K562 (cell line): Measurements from ENCODE around the gene COL26A1. TPM values are rescaled to one million over a fixed set of nuclear protein-coding genes. Genes with fewer than 3 reads are reported as not detected.

Source experiments
- ATAC-seq: fragments of 200-7000 bp; cut with Tn5 transposase; 3 replicates; pipeline ENCODE4 v1.9.1; 2020; ENCODE audit warnings: moderate library complexity
- BruUV-seq: library from RNA; stranded (reverse); fragments of 400-500 nt; replicated peaks from 2 replicates; lab custom pipeline; 2021; lab: Mats Ljungman, UMichigan
- CTCF ChIA-PET: fragments of 300-600 bp; formaldehyde crosslinking; extraction: SDS; loops from one replicate; lab custom pipeline; 2021; ENCODE audit warnings: low intra/inter-chr PET ratio; lab: Yijun Ruan, JAX
- POLR2A ChIA-PET: fragments of 300-600, 350-650 bp; sonication (Branson Sonifier 250); formaldehyde crosslinking; extraction: SDS; loops from one replicate; lab custom pipeline; 2021; ENCODE audit warnings: antibody characterized with exemption, inconsistent platforms; lab: Yijun Ruan, JAX
- DNase-seq, 4 experiments: peaks; one replicate each; pipeline versions ENCODE4 v3.0.0 to v3.0.0-alpha.2; 2011 to 2018; ENCODE audit warnings: low spot score in 3 of 4, mixed read lengths in 3 of 4; ENCODE audit errors: extremely low read depth in 1 of 4
- FAIRE-seq: peaks from 2 replicates; lab custom pipeline; 2011; peaks lifted over from hg19 to GRCh38; lab: Jason Lieb, UNC
- H2AFZ ChIP-seq: 2 replicates; pipeline ENCODE4 v1.6.0; 2011; ENCODE audit warnings: low read depth, low read length, control low read depth, inconsistent platforms
- H3K27ac ChIP-seq: fragments of 200-600 bp; 3 replicates; pipeline ENCODE4 v1.8.0; 2011; ENCODE audit warnings: low read depth, mild to moderate bottlenecking, control low read depth, inconsistent platforms, low read length, moderate library complexity, mixed read lengths; ENCODE audit errors: extremely low read depth
- H3K27me3 ChIP-seq, 2 experiments: fragments of 300-600 bp in 1 of 2; 2 replicates in 1 of 2; 3 replicates in 1 of 2; pipeline versions ENCODE4 v1.6.0 to v1.8.0; 2011; ENCODE audit warnings: inconsistent platforms in 2 of 2, low read length in 2 of 2, mild to moderate bottlenecking in 1 of 2, mixed read lengths in 1 of 2, moderate library complexity in 1 of 2; ENCODE audit not compliant: control insufficient read depth in 2 of 2, insufficient read depth in 2 of 2
- H3K36me3 ChIP-seq: fragments of 300-600 bp; 3 replicates; pipeline ENCODE4 v1.8.0; 2011; ENCODE audit warnings: mild to moderate bottlenecking, low read length, inconsistent platforms; ENCODE audit not compliant: control insufficient read depth, insufficient read depth
- H3K4me1 ChIP-seq, 2 experiments: fragments of 200-600 bp in 1 of 2; replicated peaks in 1 of 2; 2 replicates in 1 of 2; 3 replicates in 1 of 2; pipeline versions ENCODE4 v1.5.1 to v1.8.0; 2011; ENCODE audit warnings: inconsistent platforms in 2 of 2, low read length in 2 of 2, mild to moderate bottlenecking in 1 of 2, mixed read lengths in 1 of 2, moderate library complexity in 1 of 2; ENCODE audit not compliant: control insufficient read depth in 2 of 2, insufficient read depth in 2 of 2
- H3K4me2 ChIP-seq: 2 replicates; pipeline ENCODE4 v1.6.1; 2011; ENCODE audit warnings: low read length, control low read depth, inconsistent platforms, mixed read lengths; ENCODE audit not compliant: insufficient read depth
- H3K4me3 ChIP-seq: fragments of 200-600 bp; sonication (generic), shearing (Covaris generic); 2 replicates; pipeline ENCODE4 v1.5.1; 2016; ENCODE audit warnings: control low read depth, inconsistent platforms
- H3K79me2 ChIP-seq: fragments of 200-600 bp; 3 replicates; pipeline ENCODE4 v1.8.0; 2011; ENCODE audit warnings: low read length, inconsistent platforms; ENCODE audit not compliant: control insufficient read depth, insufficient read depth
- H3K9ac ChIP-seq, 2 experiments: 2 replicates each; pipeline versions ENCODE4 v1.6.0 to v1.6.1; 2011; ENCODE audit warnings: low read depth in 2 of 2, low read length in 2 of 2, control low read depth in 1 of 2, inconsistent platforms in 1 of 2, mild to moderate bottlenecking in 1 of 2, mixed read lengths in 1 of 2; ENCODE audit not compliant: insufficient read depth in 1 of 2
- H3K9me1 ChIP-seq: one replicate; pipeline ENCODE4 v1.6.0; 2011; ENCODE audit warnings: inconsistent platforms, mild to moderate bottlenecking, low read length, moderate library complexity; ENCODE audit not compliant: control insufficient read depth, insufficient read depth
- H3K9me3 ChIP-seq: replicated peaks from 2 replicates; pipeline ENCODE4 v1.5.1; 2011; ENCODE audit warnings: low read depth, low read length, inconsistent platforms; ENCODE audit not compliant: control insufficient read depth, insufficient read depth
- H4K20me1 ChIP-seq: replicated peaks from 2 replicates; pipeline ENCODE4 v1.6.1; 2011; ENCODE audit warnings: low read length, inconsistent platforms, mixed read lengths; ENCODE audit not compliant: control insufficient read depth, insufficient read depth
- ASH1L ChIP-seq: fragments of 450-650 bp; IDR thresholded peaks from 2 replicates; pipeline ENCODE4 v1.6.1; 2018; ENCODE audit warnings: borderline replicate concordance, mild to moderate bottlenecking, low read depth; ENCODE audit not compliant: partially characterized antibody
- BCOR ChIP-seq: fragments of 450-650 bp; IDR thresholded peaks from 2 replicates; pipeline ENCODE4 v1.6.1; 2016
- CBFA2T2 ChIP-seq: fragments of 450-650 bp; conservative IDR thresholded peaks from 2 replicates; pipeline ENCODE4 v1.6.1; 2017; ENCODE audit warnings: mild to moderate bottlenecking
- KDM1A ChIP-seq, 2 experiments: fragments of 450-650 bp; IDR thresholded peaks; 2 replicates each; pipeline ENCODE4 v1.6.1; 2016; ENCODE audit warnings: mild to moderate bottlenecking in 2 of 2
- RBM25 ChIP-seq: fragments of 200-400 bp; formaldehyde crosslinking; IDR thresholded peaks from 2 replicates; pipeline ENCODE4 v1.6.1; 2018; ENCODE audit warnings: low read length, low read depth, moderate library complexity; ENCODE audit not compliant: severe bottlenecking
- SMARCA5 ChIP-seq: fragments of 450-650 bp; IDR thresholded peaks from 2 replicates; pipeline ENCODE4 v1.6.1; 2016
- WGBS: fragments of 100-300 bp; shearing (Covaris generic); methylation state at CpG from one replicate; pipeline ENCODE4 v1.1.6; 2016; ENCODE audit warnings: low coverage, mixed read lengths; ENCODE audit not compliant: insufficient coverage; ENCODE audit errors: missing lambda C conversion rate; 5-methylcytosine and 5-hydroxymethylcytosine counted together
- in situ Hi-C: fragments of 300-500 bp; cut with MboI; formaldehyde crosslinking; loops from 4 replicates; pipeline ENCODE4 v1.15.0; 2018; ENCODE audit warnings: inconsistent platforms, mixed read lengths
- intact Hi-C: fragments of 100-400 bp; cut with micrococcal nuclease; formaldehyde crosslinking; loops from 2 replicates; pipeline ENCODE4 v1.14.2; 2022
- polyA plus RNA-seq, 8 experiments: library from polyadenylated mRNA; depleted of rRNA in 4 of 8; stranded (reverse) in 5 of 8; unstranded in 3 of 8; fragments of >200 nt; fragmentation: Nextera tagmentation in 2 of 8; fragmentation: Illumina TruSeq in 1 of 8; extraction: Ambion mirVana in 2 of 8; extraction: Trizol in 1 of 8; gene quantifications; 2 replicates each; pipeline versions ENCODE4 v1.2.1 to v1.2.3, GENCODE V29; 2011 to 2014; ENCODE audit warnings: inconsistent platforms in 1 of 8, missing spikeins in 1 of 8
- total RNA-seq, 7 experiments: library from RNA; depleted of rRNA in 6 of 7; stranded (reverse); fragments of >200 nt in 6 of 7; fragmentation: Illumina TruSeq in 2 of 7; extraction: Trizol in 2 of 7; gene quantifications; 2 replicates each; pipeline versions ENCODE4 v1.2.1 to v1.2.3, GENCODE V29; 2011 to 2021; ENCODE audit warnings: low replicate concordance in 1 of 7
- TF ChIP-seq, protein P1 (sequence below): sonication (generic); formaldehyde crosslinking; IDR thresholded peaks from 2 replicates; pipeline ENCODE4 v1.8.0; 2022; ENCODE audit warnings: mild to moderate bottlenecking, missing genetic modification reagents
- TF ChIP-seq, protein P2 (sequence below), 3 experiments: IDR thresholded peaks in 2 of 3; conservative IDR thresholded peaks in 1 of 3; 2 replicates each; pipeline ENCODE4 v1.5.1; 2011 to 2012; ENCODE audit warnings: low read length in 3 of 3, mild to moderate bottlenecking in 3 of 3, control low read depth in 2 of 3, improper control_type of control experiment in 1 of 3, inconsistent platforms in 1 of 3, low read depth in 1 of 3, mixed read lengths in 1 of 3, moderate library complexity in 1 of 3; ENCODE audit not compliant: insufficient read depth in 2 of 3
- TF ChIP-seq, protein P3 (sequence below): fragments of 250-450 bp; sonication (Bioruptor Pico); IDR thresholded peaks from 2 replicates; pipeline ENCODE4 v1.8.0; 2022; ENCODE audit warnings: moderate library complexity, mild to moderate bottlenecking, inconsistent platforms

COL26A1 gene
- total and polyA plus RNA-seq, 9 of the 15 experiments (the other 6 are each of a cell fraction or from before 2014, with no cell fraction given), result 0.04 to 0.39 (median 0.07) TPM; not detected in 5

DNA sequence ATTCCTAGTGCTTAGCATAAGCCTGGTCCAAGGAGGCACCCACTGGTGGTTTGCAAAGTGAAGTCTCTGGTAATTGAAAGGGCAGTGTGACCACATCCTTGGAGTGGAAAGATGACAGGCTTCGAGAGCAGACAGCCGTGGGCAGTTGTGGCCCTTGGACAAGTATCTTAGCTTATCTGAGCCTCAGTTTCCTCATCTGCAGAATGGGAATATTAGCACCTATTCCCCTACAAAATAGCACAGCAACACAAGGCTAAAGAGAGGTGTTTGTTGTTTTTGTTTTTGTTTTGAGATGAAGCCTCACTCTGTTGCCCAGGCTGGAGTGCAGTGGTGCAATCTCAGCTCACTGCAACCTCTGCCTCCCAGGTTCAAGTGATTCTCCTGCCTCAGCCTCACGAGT is 237.1 kb downstream of the COL26A1 start:
- in situ Hi-C loops, result no loop called here
- Histone ChIP-seq H3K27me3 (peaks cover 0 to 51% of the 10 kb centered on the region in 2 experiments; a peak in 3 of 5 replicates), H3K4me1 (peaks cover 0 to 16% of the 10 kb centered on the region in 2 experiments; a peak in 2 of 5 replicates), H2AFZ (no peak overlapping the region), H3K9ac (0 out of 4 replicates have a peak overlapping the region, but pooled peaks of 1 of the 2 experiments have one; percentile 50), H3K4me2 (no peak overlapping the region), H3K79me2 (no peaks in the 10 kb centered on the region), H4K20me1 (no peaks in the 10 kb centered on the region), H3K9me3 (no peaks in the 10 kb centered on the region), H3K9me1 (no peaks in the 10 kb centered on the region), H3K27ac (no peak overlapping the region), H3K4me3 (no peak overlapping the region), H3K36me3 (no peaks in the 10 kb centered on the region)
- ATAC-seq (no peak), DNase-seq (no peak), FAIRE-seq (no peak)
- ChIA-PET CTCF (no interaction called here), POLR2A (interaction anchor here (1.5 kb wide), 1 partner anchor 17 kb away, joined by 3 read pairs; no protein-coding TSS in a partner anchor)
- TF ChIP-seq KDM1A (IDR thresholded peaks at IDR 0.05) (peak in 1 of 2 experiments; percentile 47; a peak in 1 of 4 replicates), SMARCA5 (peak; percentile 24; the same call in 1 of the 2 replicates), RBM25 (peak; percentile 81), CBFA2T2 (no peak), BCOR (peak; percentile 54), ASH1L (no peak)
- TF ChIP-seq, protein P1, sequence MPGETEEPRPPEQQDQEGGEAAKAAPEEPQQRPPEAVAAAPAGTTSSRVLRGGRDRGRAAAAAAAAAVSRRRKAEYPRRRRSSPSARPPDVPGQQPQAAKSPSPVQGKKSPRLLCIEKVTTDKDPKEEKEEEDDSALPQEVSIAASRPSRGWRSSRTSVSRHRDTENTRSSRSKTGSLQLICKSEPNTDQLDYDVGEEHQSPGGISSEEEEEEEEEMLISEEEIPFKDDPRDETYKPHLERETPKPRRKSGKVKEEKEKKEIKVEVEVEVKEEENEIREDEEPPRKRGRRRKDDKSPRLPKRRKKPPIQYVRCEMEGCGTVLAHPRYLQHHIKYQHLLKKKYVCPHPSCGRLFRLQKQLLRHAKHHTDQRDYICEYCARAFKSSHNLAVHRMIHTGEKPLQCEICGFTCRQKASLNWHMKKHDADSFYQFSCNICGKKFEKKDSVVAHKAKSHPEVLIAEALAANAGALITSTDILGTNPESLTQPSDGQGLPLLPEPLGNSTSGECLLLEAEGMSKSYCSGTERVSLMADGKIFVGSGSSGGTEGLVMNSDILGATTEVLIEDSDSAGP (CRISPR knock-in tag), result no peak
- TF ChIP-seq, protein P2, sequence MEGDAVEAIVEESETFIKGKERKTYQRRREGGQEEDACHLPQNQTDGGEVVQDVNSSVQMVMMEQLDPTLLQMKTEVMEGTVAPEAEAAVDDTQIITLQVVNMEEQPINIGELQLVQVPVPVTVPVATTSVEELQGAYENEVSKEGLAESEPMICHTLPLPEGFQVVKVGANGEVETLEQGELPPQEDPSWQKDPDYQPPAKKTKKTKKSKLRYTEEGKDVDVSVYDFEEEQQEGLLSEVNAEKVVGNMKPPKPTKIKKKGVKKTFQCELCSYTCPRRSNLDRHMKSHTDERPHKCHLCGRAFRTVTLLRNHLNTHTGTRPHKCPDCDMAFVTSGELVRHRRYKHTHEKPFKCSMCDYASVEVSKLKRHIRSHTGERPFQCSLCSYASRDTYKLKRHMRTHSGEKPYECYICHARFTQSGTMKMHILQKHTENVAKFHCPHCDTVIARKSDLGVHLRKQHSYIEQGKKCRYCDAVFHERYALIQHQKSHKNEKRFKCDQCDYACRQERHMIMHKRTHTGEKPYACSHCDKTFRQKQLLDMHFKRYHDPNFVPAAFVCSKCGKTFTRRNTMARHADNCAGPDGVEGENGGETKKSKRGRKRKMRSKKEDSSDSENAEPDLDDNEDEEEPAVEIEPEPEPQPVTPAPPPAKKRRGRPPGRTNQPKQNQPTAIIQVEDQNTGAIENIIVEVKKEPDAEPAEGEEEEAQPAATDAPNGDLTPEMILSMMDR (IDR thresholded peaks at IDR 0.05 in 2 of 3, conservative IDR thresholded peaks at IDR 0.05 in 1 of 3; ENCODE audit: insufficient read depth in 2 of 3, low read depth in 1 of 3, low read length in 3 of 3), result no peak
- TF ChIP-seq, protein P3, sequence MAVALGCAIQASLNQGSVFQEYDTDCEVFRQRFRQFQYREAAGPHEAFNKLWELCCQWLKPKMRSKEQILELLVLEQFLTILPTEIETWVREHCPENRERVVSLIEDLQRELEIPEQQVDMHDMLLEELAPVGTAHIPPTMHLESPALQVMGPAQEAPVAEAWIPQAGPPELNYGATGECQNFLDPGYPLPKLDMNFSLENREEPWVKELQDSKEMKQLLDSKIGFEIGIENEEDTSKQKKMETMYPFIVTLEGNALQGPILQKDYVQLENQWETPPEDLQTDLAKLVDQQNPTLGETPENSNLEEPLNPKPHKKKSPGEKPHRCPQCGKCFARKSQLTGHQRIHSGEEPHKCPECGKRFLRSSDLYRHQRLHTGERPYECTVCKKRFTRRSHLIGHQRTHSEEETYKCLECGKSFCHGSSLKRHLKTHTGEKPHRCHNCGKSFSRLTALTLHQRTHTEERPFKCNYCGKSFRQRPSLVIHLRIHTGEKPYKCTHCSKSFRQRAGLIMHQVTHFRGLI (CRISPR knock-in tag), result no peak
- intact Hi-C loops, result loop anchor here (5.0 kb wide), 3 partner anchors 78 to 638 kb away; no protein-coding TSS in a partner anchor
- BruUV-seq, result no TSS peak
- WGBS, result 3% methylated on average over 3 of the region's 3 CpGs
